Measurements from ENCODE around the gene TECTB. TPM values are rescaled to one million over a fixed set of nuclear protein-coding genes. Genes with fewer than 3 reads are reported as not detected.

TECTB gene
- total RNA-seq, 1 experiment from 2014 or later: not detected

DNA sequence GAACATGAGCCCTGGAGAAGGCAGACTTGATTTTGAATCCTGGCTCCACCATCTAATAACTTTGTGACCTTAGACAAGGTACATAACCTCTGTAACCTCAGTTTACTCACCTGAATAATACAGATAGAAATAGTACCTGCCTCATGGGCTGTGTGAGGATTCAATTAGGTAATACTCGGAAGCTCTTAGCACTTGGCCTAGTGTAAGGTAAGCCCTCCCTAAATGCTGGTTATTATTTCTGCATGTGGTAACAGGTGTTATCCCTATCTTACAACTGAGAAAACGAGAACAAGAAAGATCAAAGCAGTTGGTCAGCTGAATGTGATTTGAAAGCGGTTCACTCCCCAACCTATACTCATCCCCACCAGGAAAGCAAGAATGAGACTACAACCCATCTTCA lies 62.0 kb downstream of the TECTB start:
- TF ChIP-seq, protein P1, sequence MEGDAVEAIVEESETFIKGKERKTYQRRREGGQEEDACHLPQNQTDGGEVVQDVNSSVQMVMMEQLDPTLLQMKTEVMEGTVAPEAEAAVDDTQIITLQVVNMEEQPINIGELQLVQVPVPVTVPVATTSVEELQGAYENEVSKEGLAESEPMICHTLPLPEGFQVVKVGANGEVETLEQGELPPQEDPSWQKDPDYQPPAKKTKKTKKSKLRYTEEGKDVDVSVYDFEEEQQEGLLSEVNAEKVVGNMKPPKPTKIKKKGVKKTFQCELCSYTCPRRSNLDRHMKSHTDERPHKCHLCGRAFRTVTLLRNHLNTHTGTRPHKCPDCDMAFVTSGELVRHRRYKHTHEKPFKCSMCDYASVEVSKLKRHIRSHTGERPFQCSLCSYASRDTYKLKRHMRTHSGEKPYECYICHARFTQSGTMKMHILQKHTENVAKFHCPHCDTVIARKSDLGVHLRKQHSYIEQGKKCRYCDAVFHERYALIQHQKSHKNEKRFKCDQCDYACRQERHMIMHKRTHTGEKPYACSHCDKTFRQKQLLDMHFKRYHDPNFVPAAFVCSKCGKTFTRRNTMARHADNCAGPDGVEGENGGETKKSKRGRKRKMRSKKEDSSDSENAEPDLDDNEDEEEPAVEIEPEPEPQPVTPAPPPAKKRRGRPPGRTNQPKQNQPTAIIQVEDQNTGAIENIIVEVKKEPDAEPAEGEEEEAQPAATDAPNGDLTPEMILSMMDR (IDR thresholded peaks at IDR 0.05; ENCODE audit: unreplicated experiment): no peak
- intact Hi-C loops (cut with micrococcal nuclease; ENCODE audit: unreplicated experiment): no loop called here
- H3K36me3 Mint-ChIP-seq (ENCODE audit: insufficient read depth, unreplicated experiment): no peaks in the 10 kb centered on the region
- no peak overlapping the region for H3K4me3 Mint-ChIP-seq (ENCODE audit: low read depth, unreplicated experiment)
- no peak for DNase-seq
- CTCF ChIA-PET: interaction anchor here (0.6 kb wide), 1 partner anchor 728 kb away, joined by 3 read pairs; no protein-coding TSS in a partner anchor
- H3K27ac Mint-ChIP-seq (ENCODE audit: unreplicated experiment): no peak overlapping the region
- no TSS peak for BruUV-seq (replicated peaks)
- no peaks in the 10 kb centered on the region for H3K27me3 Mint-ChIP-seq (ENCODE audit: unreplicated experiment)
- H3K9me3 Mint-ChIP-seq (ENCODE audit: low read depth, unreplicated experiment): no peaks in the 10 kb centered on the region
- no peaks in the 10 kb centered on the region for H3K4me1 Mint-ChIP-seq (ENCODE audit: low read depth, unreplicated experiment)

DNA sequence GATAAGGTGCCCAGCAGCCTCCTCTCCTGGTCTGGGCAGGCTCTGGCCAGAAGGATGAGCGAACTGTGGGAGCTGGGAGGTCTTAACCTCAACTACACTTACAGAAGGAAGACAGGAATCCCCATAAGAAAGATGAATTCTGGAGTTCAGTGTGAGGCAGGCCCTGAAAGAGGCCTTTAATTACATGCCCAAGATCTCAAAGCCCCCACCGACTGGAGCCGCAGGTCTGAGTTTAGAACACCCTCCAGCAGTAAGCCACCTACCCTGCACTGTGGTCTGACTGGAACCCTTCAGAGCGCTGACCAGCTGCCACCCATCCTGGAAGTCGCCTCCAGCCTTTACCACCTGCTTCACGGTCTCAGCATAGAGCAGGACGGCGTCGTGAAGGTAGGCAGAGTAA lies 62.5 kb downstream of the TECTB start:
- intact Hi-C loops (cut with micrococcal nuclease; ENCODE audit: unreplicated experiment): no loop called here
- Mint-ChIP-seq H3K4me1 (ENCODE audit: low read depth, unreplicated experiment) (no peaks in the 10 kb centered on the region), H3K9me3 (ENCODE audit: low read depth, unreplicated experiment) (no peaks in the 10 kb centered on the region), H3K27me3 (ENCODE audit: unreplicated experiment) (no peaks in the 10 kb centered on the region), H3K27ac (ENCODE audit: unreplicated experiment) (no peak overlapping the region), H3K4me3 (ENCODE audit: low read depth, unreplicated experiment) (no peak overlapping the region), H3K36me3 (ENCODE audit: insufficient read depth, unreplicated experiment) (no peaks in the 10 kb centered on the region)
- TF ChIP-seq, protein P1 (IDR thresholded peaks at IDR 0.05; ENCODE audit: unreplicated experiment): no peak
- no TSS peak for BruUV-seq (replicated peaks)
- no peak for DNase-seq
- CTCF ChIA-PET: no interaction called here

DNA sequence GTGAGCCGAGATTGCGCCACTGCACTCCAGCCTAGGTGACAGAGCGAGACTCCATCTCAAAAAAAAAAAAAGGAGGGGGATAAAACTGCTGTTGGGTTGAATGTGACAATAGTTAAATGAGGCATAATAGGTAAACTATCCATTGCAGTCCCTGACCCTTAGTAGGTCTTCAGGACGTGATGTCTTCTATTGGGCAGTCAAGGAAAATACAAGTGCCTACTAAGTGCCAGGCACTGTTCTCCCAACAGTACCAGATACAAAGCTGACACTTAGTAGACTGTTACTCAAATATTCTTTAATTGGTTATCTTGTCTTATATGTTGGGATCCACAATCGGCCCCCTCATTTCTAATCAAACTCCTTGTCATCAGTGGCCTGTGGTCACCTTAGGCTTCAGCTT lies 63.6 kb downstream of the TECTB start:
- intact Hi-C loops (cut with micrococcal nuclease; ENCODE audit: unreplicated experiment): no loop called here
- no TSS peak for BruUV-seq (replicated peaks)
- Mint-ChIP-seq H3K36me3 (ENCODE audit: insufficient read depth, unreplicated experiment) (no peaks in the 10 kb centered on the region), H3K27ac (ENCODE audit: unreplicated experiment) (no peak overlapping the region), H3K4me1 (ENCODE audit: low read depth, unreplicated experiment) (no peaks in the 10 kb centered on the region), H3K27me3 (ENCODE audit: unreplicated experiment) (no peaks in the 10 kb centered on the region), H3K4me3 (ENCODE audit: low read depth, unreplicated experiment) (no peak overlapping the region), H3K9me3 (ENCODE audit: low read depth, unreplicated experiment) (no peaks in the 10 kb centered on the region)
- CTCF ChIA-PET: no interaction called here
- DNase-seq: no peak
- TF ChIP-seq, protein P1 (IDR thresholded peaks at IDR 0.05; ENCODE audit: unreplicated experiment): no peak

- no peaks in the 10 kb centered on the region for H3K36me3 Mint-ChIP-seq (ENCODE audit: insufficient read depth, unreplicated experiment)
Observed at GRCh38 chr10:112347709-112348671, 64.8 kb downstream of the TECTB start.

More at GRCh38 chr10:112347709-112348671, 64.8 kb downstream of the TECTB start:
- Mint-ChIP-seq H3K9me3 (ENCODE audit: low read depth, unreplicated experiment) (no peaks in the 10 kb centered on the region), H3K4me3 (ENCODE audit: low read depth, unreplicated experiment) (no peak overlapping the region), H3K27ac (ENCODE audit: unreplicated experiment) (no peak overlapping the region), H3K27me3 (ENCODE audit: unreplicated experiment) (no peaks in the 10 kb centered on the region), H3K4me1 (ENCODE audit: low read depth, unreplicated experiment) (no peaks in the 10 kb centered on the region)
- CTCF ChIA-PET: no interaction called here
- no TSS peak for BruUV-seq (replicated peaks)
- TF ChIP-seq, protein P1 (IDR thresholded peaks at IDR 0.05; ENCODE audit: unreplicated experiment): no peak
- no peak for DNase-seq
- intact Hi-C loops (cut with micrococcal nuclease; ENCODE audit: unreplicated experiment): no loop called here

All from Calu3 (cell line).